GM11168 (cell line): ENCODE measurements around the gene IRF2.

Experiments used
- in situ Hi-C: fragments of 300-500 bp; cut with MboI; formaldehyde crosslinking; loops from one replicate; pipeline ENCODE4 v1.12.0; 2022; ENCODE audit warnings: low sequenced_read_pairs; ENCODE audit not compliant: unreplicated experiment

Gene IRF2

DNA sequence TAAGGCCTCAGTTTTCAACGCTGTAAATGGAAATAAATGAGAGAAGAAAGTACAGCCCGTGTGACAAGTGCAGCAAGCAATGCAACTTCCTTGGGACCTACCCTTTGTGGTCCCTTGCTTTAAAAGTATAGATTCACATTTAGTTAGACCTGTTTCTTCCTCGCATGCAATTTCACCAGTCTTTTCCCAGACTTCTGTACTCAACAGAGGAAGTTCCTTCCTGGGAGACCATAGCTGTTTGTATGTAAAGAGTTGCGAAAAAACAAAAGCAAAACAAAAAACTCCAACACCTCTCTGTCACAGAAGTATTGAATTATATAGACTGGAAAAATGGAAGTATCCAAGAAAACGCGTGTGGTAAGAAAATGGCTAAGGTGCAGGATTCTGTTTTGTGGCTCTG is 1.1 kb upstream of the IRF2 start:
- in situ Hi-C loops, result no loop called here

DNA sequence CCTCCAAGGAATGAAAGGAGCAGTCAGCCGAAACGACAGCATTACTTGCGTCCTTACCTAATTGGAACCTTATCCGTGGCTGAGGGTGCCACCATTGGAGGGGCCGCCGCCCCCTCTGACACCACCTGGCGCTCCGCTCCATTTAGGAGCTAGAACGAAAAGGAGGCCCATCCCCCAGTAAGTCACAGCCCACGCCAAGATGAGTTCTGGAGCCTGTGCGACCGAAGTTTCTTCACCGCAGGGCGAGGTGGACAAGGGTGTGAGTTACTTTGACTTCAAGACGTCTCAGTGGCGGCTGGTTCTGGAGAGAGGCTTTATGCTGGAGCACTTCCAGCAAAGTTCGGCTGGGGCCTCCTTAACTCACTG is 729 bp upstream of the IRF2 start:
- in situ Hi-C loops, result no loop called here

DNA sequence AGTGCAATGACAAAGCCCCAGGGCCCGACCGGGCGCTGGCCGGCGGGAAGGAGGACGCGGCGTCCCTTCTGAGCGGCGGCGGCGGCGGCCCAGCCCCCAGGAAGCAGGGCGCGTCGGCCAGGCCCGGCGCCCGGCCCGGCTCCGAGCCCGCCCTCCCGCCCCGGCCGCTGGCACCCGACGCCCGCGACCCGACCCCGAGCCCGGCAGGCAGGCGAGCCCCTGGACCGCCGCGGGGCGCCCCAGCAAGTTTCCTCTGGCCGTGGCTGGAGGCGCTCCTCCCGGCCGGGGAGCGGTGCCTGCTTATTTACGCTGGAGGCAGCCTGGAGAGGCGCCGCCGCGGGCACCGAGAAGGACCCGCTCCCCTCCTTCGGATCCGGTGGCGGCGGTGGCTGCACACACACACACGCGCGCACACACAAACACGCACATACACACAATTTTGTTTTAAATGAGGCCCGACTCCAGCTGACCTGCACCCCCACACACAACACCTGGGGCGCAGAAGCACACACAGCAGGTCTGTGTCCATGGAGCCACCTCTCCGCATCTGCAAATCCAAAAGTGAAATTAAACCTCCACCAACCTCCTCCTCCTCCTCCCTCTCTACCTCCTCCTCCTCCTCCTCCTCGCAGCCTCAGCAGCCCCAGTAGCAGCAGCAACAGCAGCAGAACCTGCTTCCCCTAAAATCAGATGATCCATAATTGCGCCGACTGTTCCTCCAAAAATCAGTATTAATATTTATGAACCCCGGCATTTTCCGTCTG is 669 bp downstream of the IRF2 start:
- in situ Hi-C loops, result no loop called here

DNA sequence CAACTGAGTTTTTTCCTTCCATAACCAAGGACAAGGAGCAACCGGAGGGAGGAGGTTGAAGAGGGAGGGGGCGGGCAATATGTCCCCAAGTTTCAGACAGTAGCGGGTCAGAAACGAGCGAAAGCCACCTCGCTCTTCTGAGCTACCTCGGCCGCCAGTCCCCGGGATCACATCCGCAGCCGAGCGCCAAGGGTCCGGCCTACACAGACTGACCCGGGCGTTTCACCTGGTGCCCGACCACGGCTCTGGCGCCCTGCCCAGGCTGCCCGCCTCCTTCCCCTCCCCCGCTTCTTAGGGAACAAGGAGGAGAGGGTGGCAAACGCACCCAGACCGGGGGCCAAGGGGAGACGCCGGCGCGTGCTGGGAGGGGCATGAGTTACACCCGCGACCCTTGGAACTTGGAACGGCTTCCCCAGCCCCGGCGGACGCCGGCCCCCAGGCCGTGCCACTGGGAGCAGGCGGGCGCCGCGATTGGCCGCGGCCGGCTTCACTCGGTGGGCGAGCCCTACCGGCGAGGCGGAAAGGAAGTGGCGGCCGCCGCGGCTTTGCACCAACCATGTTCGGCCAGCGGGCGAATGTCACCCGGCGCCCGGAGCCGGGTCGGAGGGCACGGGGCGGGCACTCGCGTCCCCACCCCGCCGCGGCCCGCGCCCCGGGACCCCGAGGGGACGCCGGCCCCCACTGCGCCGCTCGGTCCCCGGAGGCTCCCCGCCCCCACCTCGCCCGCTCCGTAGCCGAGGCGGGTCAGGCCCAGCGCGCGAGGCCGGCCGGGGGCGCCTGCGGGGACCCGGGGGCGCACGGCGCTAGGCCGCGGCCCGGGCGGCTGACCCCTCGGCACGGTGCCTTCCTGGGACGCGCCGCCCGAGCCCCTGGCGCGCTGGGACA is 1.5 kb downstream of the IRF2 start:
- in situ Hi-C loops, result no loop called here

DNA sequence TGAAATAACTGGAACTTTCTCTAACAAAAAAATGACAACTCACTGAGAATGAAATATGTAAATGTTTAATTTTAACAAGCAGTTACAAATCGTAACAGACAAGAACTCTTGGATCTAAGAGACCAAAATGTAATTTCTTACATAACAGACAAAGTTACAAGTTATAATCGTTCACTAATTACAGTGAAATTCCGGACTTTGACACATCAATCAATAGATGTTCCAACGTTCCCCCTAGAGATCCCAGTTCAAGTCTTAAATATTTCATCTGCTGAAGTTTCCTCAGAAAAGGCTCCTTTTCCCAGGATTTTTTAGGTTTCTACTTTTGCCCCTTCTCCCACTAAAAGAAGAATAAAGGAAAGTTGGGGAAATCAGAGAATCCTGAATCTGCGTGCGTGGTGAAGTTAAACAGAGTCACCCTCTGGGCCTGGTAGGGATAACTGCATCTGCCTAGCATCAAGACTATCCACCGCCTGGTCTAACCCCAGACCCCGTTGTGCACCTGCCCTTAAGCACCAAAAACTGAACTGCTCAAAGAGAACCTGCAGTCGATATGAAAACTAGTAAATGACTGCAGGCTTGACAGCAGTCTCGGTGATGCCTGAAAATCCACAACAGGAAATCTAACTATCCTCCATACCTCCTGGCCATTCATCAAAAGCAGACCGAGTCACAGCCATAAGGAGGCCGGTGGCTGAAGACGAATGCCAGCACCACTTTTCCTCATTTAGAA is 2.3 kb downstream of the IRF2 start:
- in situ Hi-C loops, result no loop called here

DNA sequence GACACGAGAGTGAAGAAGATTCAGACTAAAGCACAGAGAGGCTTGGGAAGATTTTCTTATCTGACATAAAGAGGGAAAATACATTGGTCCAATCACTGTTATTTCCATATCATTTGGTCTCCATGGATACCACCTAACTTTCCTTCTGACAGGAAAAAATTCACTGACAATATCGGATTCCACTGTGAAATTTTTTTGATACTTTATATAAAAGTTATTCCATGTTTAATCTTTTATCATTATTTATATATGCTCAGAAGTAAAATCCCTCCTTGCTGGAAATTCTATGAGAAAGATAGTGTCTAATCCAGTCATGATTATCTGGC is 3.6 kb downstream of the IRF2 start:
- in situ Hi-C loops, result no loop called here

DNA sequence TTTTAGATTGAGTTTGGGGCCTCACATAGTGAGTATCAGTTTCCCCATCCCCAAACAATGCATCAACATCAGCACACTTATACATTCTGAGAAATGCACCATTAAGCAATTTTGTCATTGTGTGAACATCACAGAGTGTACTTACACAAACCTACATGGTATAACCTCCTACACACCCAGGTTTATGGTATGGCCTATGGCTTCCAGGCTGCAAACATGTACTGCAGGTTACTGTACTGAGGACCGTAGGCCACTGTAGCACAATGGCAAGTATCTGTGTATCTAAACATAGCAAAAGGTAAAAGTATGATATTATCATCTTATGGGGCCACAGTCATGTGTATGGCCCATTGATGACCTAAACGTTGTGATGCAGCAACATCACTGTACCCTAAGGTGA is 7.7 kb downstream of the IRF2 start:
- in situ Hi-C loops, result no loop called here

DNA sequence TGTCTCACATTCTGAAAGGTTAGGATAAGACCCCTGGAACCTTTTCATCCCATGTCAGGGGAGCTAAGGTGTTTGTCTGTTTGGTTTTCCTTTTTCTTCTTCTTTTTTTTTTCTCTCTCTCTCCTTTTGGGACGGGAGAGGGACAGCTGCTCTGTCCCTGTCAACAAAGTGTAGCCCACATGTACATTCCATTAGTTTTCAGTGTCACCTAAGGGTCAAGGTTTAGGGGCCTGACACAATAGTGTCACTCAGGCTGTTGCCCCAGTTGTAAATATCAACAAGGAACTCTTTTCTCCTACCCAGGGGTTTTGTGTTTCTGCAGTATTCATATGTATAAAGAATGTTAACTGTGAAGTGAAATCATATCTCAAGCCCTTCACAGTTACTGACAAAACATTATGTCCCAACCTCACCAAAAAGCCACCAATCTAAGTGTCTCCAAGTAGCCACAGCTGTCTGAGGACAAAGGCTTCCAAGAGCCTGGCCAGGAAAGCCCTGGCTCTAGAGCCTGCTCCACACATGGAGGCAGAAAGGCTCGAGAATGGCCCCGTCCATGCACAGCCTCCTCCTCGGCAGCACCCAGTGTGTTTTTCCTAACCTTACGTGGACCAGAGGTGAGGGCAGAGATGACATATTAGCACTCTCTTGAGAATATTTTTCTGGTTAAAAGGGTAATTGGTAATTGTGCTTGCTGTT is 9.4 kb downstream of the IRF2 start:
- in situ Hi-C loops, result no loop called here

DNA sequence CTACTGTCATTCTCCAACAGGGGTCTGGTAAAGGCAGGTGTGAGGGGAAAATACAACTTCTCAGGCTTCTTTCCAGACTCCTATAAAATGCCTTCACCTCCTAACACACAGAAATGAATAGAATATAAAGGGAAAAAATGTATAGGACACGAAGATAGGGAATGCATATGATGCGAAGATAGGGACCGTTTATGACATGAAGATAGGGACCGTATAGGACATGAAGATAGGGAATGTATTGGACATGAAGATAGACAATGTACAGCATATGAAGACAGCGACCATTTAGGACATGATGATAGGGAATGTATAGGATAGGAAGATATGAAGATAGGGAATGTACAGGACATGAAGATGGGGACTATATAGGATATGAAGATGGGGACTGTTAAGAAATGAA is 10.5 kb downstream of the IRF2 start:
- in situ Hi-C loops, result no loop called here

DNA sequence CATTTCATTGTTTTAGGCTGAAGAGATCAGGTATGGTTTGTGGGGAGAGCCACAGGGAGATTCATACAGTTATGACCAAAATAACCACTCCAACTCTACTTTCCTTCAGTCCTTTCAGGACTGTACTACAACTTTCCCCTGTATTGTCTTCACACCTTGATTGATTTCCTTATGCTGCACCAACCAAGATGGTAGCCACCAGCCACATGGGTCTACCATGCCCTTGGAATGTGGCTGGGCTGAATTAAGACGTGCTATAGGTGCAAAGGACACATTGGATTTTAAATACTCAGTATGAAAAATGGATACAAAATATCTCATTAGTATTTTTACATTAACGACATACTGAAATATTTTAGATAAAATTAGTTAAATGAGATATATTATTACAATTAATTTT is 11.2 kb downstream of the IRF2 start:
- in situ Hi-C loops, result no loop called here

DNA sequence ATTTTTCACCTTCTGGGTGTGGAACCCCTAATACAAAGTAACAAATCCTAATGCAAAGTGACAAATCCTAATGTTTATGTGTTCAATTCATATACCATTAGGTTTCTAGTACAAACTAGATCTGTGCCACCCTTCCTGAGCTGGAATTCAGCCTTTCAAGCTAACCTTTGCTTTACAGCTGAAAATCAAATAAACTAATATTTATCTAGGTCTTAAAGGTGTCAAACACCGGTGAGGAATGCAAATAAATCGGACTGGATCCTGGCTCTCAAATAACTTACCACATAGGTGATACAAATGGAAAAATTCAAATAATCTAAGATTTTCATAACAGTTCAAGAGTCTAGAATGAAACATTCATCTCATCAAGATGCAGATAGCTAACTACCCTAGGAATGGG is 11.6 kb downstream of the IRF2 start:
- in situ Hi-C loops, result no loop called here

DNA sequence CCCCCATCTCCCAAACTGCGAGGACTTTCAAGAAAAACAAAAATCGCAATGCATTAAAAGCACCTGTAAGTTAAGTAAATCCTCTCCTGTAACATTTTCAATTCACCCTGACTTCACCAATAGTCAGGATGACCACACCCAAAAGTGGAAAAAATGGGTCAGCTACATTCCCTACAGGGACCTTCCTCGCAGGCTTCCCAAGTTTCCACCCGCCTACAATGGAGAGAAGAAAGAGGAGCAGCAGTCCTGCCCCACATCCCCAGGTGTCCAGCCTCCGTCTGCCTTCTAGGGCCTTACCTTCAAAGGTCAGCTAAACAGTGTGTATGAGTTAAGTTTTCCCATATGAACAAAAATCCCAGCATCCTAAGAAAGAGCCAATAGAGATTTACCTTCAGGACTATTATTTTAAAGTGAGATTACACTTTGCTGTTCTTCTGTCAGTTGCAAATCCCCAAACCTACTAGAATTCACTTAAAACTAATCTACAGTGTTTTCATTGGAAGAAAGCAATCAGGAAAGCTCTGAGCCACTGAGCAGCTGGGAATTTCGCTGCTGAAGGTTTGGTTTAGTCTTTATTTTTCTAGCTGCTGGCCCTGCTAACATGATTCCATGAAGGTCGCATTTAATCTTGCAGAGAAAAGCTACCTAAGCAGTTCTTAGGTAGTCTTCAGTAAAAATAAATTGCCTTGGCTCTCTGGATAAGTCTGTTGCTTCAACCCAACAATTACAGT is 12.5 kb downstream of the IRF2 start:
- in situ Hi-C loops, result no loop called here

DNA sequence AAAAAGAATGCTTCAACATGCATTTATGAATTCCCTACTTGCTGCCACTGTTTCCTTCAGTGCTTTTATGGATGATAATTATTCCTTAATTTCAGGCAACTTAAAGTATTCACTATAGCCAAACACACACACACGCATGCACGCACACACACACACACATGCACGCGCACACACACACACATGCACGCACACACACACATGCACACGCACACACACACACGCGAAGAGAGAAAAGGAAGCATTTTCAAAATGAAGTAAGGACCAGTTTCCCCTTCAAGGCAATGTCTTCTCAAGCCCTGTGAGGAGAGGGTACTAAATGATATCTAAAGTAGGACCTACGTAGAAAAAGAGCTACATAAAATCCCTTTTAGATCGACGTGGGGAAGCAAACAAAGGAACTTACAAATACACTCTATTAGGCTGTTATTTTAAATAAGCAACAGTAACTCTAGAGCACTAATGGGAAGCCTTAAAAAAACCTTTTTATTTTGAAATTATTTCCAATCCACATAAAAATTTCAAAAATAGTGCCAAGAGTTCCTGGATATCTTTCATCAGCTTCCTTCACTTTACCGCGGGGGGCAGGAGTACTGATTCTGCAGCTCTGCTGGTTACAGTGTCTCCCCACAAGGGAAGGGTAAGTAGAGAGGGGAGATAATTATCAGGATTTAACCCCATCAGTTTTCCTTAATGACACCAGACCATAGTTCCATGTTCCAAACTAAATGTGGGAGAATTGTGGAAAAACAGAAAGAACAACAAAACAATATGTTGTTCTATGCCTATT is 13.7 kb downstream of the IRF2 start:
- in situ Hi-C loops, result no loop called here

DNA sequence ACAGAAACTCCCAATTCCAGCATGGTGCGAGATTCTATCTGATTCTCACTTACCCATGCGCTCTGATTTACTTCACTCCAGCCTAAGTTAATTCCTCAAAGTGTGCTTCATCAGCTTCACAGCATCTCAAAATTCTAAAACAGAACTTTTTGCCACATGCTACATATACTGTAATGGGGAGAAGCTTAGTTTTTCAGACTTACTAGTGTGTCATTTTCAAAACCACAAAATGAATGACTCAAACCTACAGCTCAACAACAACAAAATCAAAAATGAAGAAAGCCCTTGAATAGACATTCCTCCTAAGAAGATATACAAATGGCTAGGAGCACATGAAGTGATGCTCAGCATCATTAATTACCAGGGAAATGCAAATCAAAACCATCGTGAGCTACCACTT is 14.9 kb downstream of the IRF2 start:
- in situ Hi-C loops, result no loop called here

DNA sequence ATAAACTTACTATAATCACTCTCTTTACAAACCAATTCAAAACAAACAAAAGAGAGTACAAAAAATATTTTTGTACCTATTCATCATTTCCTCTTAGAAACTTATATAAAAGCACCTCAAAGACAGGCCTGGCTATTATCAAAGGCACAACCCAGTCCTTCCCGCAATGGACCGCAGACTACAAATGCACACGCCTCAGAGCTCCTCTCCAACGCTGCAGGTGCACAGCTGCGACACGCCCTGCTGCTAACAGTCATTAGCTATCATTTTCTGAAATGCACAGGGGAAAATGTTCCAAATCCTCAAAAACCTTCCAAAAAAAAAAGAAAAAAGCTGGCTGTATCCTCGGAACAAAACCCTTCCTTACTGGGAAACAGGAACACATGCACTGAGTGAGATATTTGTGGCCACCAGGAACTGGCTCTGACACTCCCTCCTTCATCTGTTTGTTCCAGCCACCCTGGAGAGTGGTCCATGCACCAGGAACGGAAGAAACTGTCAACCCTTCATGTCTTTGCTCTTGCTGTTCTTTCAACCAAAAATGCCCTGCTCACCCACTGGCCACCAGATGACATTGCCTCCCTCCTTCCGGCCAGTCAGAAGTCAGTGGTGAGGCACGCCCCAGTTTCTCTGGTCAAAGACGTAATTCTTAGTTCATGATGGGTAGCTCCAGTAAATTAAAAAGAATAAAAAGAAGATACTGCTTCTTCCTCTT is 16.7 kb downstream of the IRF2 start:
- in situ Hi-C loops, result no loop called here

DNA sequence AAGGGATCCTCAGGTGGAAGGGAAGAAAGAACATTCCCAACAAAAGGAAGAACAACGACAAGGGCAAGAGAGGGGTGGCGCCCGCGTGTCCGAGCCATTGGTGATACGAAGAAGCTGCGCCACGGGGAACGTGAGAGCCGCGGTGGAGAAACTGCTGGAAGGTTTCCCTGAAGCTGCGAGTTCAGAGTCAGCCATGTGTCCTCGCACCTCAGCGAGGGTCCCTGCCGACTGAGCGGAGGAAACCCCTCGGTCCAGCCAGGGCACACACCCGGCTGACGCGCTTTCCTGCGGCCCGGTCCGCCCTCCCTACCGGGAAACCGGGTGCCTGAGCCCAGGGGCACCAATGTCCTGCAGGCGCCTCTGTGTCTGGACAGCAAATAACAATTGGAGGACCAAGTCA is 18.0 kb downstream of the IRF2 start:
- in situ Hi-C loops, result no loop called here

DNA sequence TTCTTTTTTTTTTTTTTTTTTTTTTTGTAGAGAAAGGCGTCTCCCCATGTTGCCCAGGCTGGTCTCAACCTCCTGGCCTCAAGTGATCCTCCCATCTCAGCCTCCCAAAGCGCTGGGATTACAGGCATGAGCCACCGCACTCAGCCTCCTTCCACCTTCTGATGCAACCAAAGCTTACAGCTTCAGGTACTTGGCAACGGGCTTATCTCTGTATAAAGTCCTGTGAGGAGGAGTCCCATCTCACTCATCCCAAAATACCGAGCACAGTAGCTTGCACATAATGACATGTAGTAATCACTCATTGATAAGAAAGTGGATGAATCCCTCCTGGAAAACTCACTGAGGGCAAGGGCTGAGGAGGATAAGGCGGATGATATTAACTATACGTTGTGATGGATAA is 19.1 kb downstream of the IRF2 start:
- in situ Hi-C loops, result no loop called here

DNA sequence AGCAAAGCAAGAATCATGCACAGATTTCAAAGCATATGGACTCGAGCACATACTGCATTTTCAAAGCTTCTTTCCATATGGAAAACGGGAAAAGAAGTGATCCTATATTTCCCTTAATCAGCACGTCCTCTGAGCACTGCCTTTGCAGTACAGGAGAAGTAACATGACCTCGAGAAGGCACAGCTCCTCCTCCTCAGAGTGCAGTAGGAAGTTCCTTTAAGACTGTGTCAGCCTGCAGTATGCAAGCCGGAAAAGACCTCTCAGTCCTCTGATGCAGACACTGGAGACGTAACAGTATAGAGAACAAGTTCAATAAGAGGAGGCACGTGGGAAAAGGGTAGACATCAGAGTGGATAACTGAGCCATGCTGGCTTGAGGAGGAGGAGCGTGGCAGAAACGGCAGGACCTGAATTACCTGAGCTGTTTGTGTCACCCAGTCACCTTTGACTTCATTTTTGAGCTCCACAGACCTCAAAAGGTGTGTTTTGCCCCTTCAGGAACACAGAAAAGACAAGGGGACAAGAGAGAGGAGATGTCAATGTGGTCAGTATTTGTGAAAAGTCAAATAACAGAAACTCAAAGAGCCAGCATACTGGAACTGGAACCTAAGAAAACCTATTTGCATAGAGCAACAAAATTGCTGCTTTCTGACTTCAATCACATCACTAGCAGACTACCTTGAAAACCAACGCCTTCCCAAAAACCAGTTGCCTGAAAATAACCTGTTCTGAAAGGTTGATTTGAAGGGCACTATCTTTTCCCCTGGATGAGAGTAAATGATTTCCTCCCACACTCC is 20.8 kb downstream of the IRF2 start:
- in situ Hi-C loops, result no loop called here
